Right atrium auricular region (tissue), 2 donors: ENCODE data around the gene CBX7. TPM values are rescaled to one million over a fixed set of nuclear protein-coding genes. Genes with fewer than 3 reads are reported as not detected.

Source experiments
- DNase-seq: peaks from one replicate; pipeline ENCODE4 v3.0.0-alpha.2; 2019; ENCODE audit warnings: low spot score
- H3K27ac ChIP-seq, 2 donors: fragments of 200-600 bp; sonication (generic); 1 replicate in 1 of 2; 2 replicates in 1 of 2; pipeline ENCODE4 v1.5.1; 2016 to 2019
- H3K27me3 ChIP-seq, 2 donors: fragments of 200-600 bp; sonication (generic); one replicate each; pipeline versions ENCODE4 v1.5.1 to v1.6.0; 2017 to 2019
- H3K36me3 ChIP-seq: fragments of 200-600 bp; sonication (generic); one replicate; pipeline ENCODE4 v1.5.1; 2016
- H3K4me1 ChIP-seq, 2 donors: fragments of 200-600 bp; sonication (generic); one replicate each; pipeline versions ENCODE4 v1.5.1 to v1.6.0; 2017 to 2019
- H3K4me3 ChIP-seq, 2 donors: fragments of 200-600 bp; sonication (generic); 1 replicate in 1 of 2; 2 replicates in 1 of 2; pipeline ENCODE4 v1.5.1; 2017 to 2019; ENCODE audit warnings: mild to moderate bottlenecking in 1 of 2, moderate library complexity in 1 of 2
- H3K9me3 ChIP-seq, 2 donors: fragments of 200-600 bp; sonication (generic); one replicate each; pipeline ENCODE4 v1.5.1; 2019
- total RNA-seq, 2 donors: library from RNA; depleted of rRNA; stranded (reverse); fragments of >200 nt; gene quantifications; one replicate each; pipeline ENCODE4 v1.1.0, GENCODE V29; 2016
- TF ChIP-seq, protein P1 (sequence below), 2 donors: fragments of 200-600 bp; sonication (generic); IDR thresholded peaks; one replicate each; pipeline ENCODE4 v1.5.1; 2019; ENCODE audit warnings: antibody characterized with exemption in 2 of 2

The CBX7 gene
- total RNA-seq, 2 donors from 2014 or later: 62.0 to 111 TPM

DNA sequence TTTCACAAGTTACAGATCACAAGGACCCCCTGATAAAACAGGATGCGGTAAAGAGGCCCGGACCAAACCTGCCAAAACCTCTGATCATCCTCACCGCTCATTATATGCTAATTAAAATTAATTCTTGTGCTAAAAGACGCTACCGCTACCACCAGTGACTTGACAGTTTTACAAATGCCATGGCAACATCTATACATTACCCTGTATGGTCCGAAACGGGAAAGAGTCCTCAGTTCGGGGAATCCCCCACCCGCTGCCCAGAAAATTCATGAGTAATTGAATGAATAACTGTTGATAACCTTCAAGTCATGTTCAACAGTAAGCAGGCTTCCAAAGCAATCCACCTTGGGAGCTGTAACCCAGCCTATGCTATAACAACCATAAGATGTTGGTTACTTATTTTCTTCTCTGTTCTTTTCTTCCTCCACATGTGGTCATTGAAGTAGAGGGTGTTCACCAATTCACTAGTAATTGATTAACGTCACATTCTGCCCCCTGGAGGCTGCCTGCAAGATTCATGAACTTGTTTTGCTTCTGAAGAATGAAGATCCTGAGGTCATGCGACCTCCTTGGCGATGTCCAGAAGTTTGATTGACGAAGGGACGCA lies 34.8 kb downstream of the CBX7 start:
- Histone ChIP-seq H3K9me3 (no peaks in the 10 kb centered on the region), H3K27ac (no peak overlapping the region), H3K4me1 (no peaks in the 10 kb centered on the region)

DNA sequence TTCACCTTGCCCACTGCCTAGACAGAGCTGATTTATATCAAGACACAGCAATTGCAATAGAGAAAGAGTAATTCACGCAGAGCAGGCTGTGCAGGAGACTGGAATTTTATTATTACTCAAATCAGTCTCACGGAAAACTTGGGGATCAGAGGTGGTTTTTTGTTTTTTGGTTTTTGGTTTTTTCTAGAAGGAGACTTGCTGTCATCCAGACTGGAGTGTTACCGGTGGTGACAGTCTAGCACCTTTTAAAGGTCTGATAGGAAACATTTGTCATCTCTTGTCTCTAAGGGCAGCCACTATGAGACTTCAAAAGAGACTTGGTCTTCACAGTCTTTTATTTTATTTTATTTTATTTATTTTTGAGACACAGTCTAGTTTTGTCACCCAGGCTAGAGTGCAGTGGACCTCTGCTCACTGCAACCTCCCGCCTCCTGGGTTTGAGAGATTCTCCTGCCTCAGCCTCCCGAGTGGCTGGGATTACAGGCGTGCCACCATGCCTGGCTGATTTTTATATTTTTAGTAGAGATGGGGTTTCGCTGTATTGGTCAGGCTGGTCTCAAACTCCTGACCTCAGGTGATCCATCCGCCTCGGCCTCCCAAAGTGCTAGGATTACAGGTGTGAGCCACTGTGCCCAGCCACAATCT lies 36.4 kb downstream of the CBX7 start:
- no peaks in the 10 kb centered on the region for H3K4me1 ChIP-seq
- H3K27ac ChIP-seq: no peak overlapping the region
- DNase-seq: no peak
- no peak overlapping the region for H3K4me3 ChIP-seq
- TF ChIP-seq, protein P1, sequence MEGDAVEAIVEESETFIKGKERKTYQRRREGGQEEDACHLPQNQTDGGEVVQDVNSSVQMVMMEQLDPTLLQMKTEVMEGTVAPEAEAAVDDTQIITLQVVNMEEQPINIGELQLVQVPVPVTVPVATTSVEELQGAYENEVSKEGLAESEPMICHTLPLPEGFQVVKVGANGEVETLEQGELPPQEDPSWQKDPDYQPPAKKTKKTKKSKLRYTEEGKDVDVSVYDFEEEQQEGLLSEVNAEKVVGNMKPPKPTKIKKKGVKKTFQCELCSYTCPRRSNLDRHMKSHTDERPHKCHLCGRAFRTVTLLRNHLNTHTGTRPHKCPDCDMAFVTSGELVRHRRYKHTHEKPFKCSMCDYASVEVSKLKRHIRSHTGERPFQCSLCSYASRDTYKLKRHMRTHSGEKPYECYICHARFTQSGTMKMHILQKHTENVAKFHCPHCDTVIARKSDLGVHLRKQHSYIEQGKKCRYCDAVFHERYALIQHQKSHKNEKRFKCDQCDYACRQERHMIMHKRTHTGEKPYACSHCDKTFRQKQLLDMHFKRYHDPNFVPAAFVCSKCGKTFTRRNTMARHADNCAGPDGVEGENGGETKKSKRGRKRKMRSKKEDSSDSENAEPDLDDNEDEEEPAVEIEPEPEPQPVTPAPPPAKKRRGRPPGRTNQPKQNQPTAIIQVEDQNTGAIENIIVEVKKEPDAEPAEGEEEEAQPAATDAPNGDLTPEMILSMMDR (IDR thresholded peaks at IDR 0.05): no peak
- no peaks in the 10 kb centered on the region for H3K36me3 ChIP-seq
- H3K27me3 ChIP-seq: no peaks in the 10 kb centered on the region
- H3K9me3 ChIP-seq: no peaks in the 10 kb centered on the region

More for the DNA sequence above, 34.8 kb downstream of the CBX7 start:
- TF ChIP-seq, protein P1 (IDR thresholded peaks at IDR 0.05): peak in 1 of 2 donors; percentile 54
- H3K27me3 ChIP-seq: no peaks in the 10 kb centered on the region
- H3K4me3 ChIP-seq: no peak overlapping the region
- no peaks in the 10 kb centered on the region for H3K36me3 ChIP-seq
- no peak for DNase-seq

DNA sequence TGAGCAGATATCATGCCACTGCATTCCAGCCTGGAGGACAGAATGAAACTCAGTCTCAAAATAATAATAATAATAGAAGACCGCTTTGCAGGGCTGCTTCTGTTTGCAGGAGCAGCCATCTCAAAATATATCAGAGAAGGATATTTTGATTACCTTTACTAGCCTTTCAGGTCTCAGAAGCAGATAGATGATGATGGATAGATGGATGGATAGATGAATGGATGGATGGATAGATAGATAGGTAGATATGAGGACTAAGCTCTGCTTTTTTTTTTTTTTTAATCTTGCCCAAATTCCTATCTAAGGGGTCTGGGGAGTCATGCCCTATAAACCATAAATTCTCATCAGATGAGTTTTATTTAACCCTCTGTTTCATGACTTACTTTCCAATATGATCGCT lies 36.9 kb downstream of the CBX7 start:
- TF ChIP-seq, protein P1 (IDR thresholded peaks at IDR 0.05): no peak
- H3K27me3 ChIP-seq: no peaks in the 10 kb centered on the region
- H3K4me3 ChIP-seq: no peak overlapping the region
- H3K27ac ChIP-seq: no peak overlapping the region
- H3K9me3 ChIP-seq: no peaks in the 10 kb centered on the region
- no peaks in the 10 kb centered on the region for H3K36me3 ChIP-seq
- no peak for DNase-seq
- H3K4me1 ChIP-seq: no peaks in the 10 kb centered on the region

DNA sequence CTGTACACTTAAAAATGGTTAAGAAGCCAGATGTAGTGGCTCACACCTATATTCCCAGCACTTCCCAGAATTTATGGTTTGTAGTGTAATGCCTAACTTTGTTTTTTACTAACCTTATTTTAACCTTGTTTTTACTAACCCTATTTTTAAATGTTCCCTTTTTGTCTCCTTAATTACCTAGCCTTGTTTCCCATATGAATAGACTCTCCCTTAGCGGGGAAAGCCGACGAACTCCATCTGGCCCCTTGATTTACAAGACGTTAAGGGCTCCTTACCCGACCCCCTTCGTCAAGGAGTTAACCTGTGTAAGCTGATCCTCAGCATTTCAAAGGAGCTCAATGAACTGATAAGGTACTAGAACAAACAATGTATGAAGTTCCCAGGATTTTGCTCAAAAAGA lies 38.4 kb downstream of the CBX7 start:
- Histone ChIP-seq H3K4me1 (no peaks in the 10 kb centered on the region), H3K27me3 (no peaks in the 10 kb centered on the region), H3K36me3 (no peaks in the 10 kb centered on the region), H3K27ac (no peak overlapping the region), H3K9me3 (no peaks in the 10 kb centered on the region), H3K4me3 (no peak overlapping the region)
- no peak for DNase-seq
- TF ChIP-seq, protein P1 (IDR thresholded peaks at IDR 0.05): no peak

DNA sequence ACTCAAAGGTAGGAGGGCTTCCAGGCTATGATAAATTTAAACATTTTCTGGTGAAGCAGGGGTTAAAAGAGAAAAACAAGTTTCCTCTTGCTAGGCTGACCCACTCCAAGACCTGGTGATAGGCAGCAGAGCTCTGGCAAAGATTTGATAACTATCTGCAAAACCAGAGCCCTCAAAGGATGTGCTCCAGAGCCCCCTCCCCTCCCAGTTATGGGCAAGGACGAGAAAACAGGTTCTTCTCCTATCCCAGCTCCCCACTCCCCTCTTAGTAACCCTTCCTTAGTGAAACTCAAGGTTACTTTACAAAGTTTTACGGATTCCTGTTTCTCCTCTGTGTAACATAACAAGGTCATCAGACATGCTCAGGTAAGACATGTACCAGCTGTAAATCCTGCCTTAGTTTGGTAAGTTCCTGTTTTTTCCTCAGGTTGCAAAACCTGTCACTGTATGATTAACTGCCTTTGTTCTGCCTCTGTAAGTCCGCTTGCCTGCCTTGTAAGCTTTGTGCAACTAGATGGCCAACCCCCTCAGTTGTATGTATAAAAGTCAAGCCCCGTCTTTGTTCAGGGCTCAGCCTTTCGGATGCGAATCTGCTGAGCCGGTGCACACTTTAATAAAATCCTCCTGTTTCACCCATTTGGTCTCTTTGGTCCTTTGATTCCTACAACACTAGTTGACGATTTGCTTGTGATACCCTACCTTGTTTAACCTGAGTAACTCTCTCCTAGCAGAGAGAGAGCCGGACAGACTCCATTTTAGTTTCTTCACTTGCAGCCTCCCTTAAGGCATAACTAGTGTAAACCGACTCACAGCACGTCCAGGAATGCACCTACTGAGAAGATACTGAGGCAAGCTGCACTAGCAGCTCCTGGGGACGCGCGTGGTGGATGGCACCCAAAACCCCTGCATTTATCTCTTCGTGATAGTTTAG lies 41.6 kb downstream of the CBX7 start:
- no peak for DNase-seq
- Histone ChIP-seq H3K4me1 (no peaks in the 10 kb centered on the region), H3K27ac (no peak overlapping the region), H3K9me3 (no peaks in the 10 kb centered on the region), H3K4me3 (no peak overlapping the region), H3K36me3 (no peaks in the 10 kb centered on the region), H3K27me3 (no peaks in the 10 kb centered on the region)
- TF ChIP-seq, protein P1 (IDR thresholded peaks at IDR 0.05): no peak
